ENCODE measurements around the gene OPTC. TPM values are rescaled to one million over a fixed set of nuclear protein-coding genes. Genes with fewer than 3 reads are reported as not detected.
A peak's percentile ranks its signal among the peaks of the same experiment; 100 is the strongest.

The OPTC gene
- total and polyA plus RNA-seq, 4 donors: not detected

DNA sequence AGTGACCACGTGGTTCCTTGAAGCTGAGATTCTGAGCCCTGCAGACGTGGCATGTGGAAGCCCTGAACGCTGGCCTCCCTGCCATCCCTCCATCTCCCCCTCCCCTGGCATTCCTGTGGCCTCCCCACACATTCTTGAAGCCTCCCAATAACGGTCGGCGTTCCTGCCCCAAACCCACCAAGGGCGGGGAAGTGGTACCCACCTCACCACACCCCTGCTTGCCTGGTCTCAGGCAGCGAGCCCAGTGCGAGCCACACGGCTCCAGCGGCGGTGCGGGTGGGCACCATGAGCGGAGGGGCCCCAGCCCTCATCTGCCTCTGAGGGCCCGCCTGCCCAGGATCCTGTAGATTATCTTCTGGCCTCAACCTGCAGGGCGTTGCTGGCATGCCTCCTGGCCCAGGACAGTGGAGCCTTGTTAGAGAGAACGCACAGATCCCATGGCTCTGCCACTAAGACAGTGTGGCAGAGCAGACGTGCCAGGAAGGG lies 38.9 kb upstream of the OPTC start:
- Histone ChIP-seq H3K27ac (ENCODE audit: low read depth in 1 of 2, low read length in 1 of 2) (no peak overlapping the region), H3K36me3 (ENCODE audit: control insufficient read depth in 4 of 4, insufficient read depth in 4 of 4, low read length in 4 of 4) (no peaks in the 10 kb centered on the region), H3K27me3 (ENCODE audit: control insufficient read depth in 3 of 3, insufficient read depth in 3 of 3, low read length in 2 of 3) (no peaks in the 10 kb centered on the region), H3K9ac (ENCODE audit: insufficient read depth in 1 of 2, low read length in 2 of 2) (no peak overlapping the region), H3K4me1 (ENCODE audit: control insufficient read depth in 5 of 5, insufficient read depth in 5 of 5, low read length in 5 of 5) (peaks cover 0 to 6% (median 0%) of the 10 kb centered on the region in 5 donors), H3K4me3 (no peak overlapping the region), H3K9me3 (ENCODE audit: control insufficient read depth in 4 of 4, insufficient read depth in 3 of 4, low read length in 3 of 4) (no peaks in the 10 kb centered on the region)
- 88 to 89% methylated on average over 18 of the region's 18 CpGs for WGBS, 2 donors
- DNase-seq (peak in 1 of 3 donors; percentile 9), ATAC-seq (ENCODE audit: insufficient read depth, low FRiP score) (no peak)
- TF ChIP-seq, protein P1, sequence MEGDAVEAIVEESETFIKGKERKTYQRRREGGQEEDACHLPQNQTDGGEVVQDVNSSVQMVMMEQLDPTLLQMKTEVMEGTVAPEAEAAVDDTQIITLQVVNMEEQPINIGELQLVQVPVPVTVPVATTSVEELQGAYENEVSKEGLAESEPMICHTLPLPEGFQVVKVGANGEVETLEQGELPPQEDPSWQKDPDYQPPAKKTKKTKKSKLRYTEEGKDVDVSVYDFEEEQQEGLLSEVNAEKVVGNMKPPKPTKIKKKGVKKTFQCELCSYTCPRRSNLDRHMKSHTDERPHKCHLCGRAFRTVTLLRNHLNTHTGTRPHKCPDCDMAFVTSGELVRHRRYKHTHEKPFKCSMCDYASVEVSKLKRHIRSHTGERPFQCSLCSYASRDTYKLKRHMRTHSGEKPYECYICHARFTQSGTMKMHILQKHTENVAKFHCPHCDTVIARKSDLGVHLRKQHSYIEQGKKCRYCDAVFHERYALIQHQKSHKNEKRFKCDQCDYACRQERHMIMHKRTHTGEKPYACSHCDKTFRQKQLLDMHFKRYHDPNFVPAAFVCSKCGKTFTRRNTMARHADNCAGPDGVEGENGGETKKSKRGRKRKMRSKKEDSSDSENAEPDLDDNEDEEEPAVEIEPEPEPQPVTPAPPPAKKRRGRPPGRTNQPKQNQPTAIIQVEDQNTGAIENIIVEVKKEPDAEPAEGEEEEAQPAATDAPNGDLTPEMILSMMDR (IDR thresholded peaks at IDR 0.05; ENCODE audit: control extremely low read depth, extremely low read depth): no peak

DNA sequence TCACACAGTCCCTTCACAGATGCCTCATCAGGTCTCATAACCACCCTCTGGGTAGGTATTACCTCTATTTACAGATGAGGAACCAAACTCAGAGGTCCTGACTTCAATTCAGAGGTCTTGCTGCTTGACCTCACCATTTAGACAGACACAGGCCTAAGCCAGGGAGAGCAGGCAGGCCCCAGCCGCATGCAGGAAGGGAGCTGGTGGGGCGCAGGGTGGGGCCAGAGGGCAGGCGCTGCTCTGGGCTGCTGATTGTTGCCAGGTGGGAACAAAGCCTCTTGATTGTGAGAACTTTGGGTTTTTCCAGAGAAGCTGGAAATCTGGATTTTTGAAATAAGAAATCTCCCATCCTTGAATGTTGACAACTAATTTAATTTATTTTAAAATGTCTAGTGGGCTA lies 38.2 kb upstream of the OPTC start:
- H3K9me3 ChIP-seq (ENCODE audit: control insufficient read depth in 4 of 4, insufficient read depth in 3 of 4, low read length in 3 of 4): no peaks in the 10 kb centered on the region
- no peak for ATAC-seq (ENCODE audit: insufficient read depth, low FRiP score)
- peaks cover 0 to 6% (median 0%) of the 10 kb centered on the region in 5 donors for H3K4me1 ChIP-seq (ENCODE audit: control insufficient read depth in 5 of 5, insufficient read depth in 5 of 5, low read length in 5 of 5)
- H3K9ac ChIP-seq (ENCODE audit: insufficient read depth in 1 of 2, low read length in 2 of 2): no peak overlapping the region
- H3K36me3 ChIP-seq (ENCODE audit: control insufficient read depth in 4 of 4, insufficient read depth in 4 of 4, low read length in 4 of 4): no peaks in the 10 kb centered on the region
- H3K4me3 ChIP-seq: no peak overlapping the region
- H3K27me3 ChIP-seq (ENCODE audit: control insufficient read depth in 3 of 3, insufficient read depth in 3 of 3, low read length in 2 of 3): no peaks in the 10 kb centered on the region
- DNase-seq: peak in 1 of 3 donors; percentile 4
- WGBS, 2 donors: 91 to 93% methylated on average over 3 of the region's 3 CpGs
- TF ChIP-seq, protein P1 (IDR thresholded peaks at IDR 0.05; ENCODE audit: control extremely low read depth, extremely low read depth): no peak
- no peak overlapping the region for H3K27ac ChIP-seq (ENCODE audit: low read depth in 1 of 2, low read length in 1 of 2)

DNA sequence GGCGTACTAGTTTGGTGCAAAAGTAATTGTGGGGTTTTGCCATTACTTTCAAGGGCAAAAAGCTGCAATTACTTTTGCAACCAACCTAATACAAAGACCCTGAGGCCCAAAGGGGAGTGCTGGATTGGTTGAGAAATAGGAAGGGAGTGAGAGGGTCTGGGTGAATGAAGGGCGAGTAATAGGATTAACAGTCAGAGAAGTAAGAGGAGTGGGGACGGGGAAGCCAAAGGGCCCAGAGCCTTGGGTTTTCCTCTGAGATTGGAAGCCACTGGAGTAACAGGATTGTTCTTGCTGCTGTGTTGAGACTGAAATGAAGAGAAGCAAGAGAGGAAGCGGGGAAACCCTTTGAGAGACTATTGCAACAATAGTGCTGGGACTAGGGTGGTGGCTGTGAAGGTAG lies 37.4 kb upstream of the OPTC start:
- no peak for DNase-seq
- no peaks in the 10 kb centered on the region for H3K27me3 ChIP-seq (ENCODE audit: control insufficient read depth in 3 of 3, insufficient read depth in 3 of 3, low read length in 2 of 3)
- no peak overlapping the region for H3K4me3 ChIP-seq
- no peak overlapping the region for H3K27ac ChIP-seq (ENCODE audit: low read depth in 1 of 2, low read length in 1 of 2)
- H3K36me3 ChIP-seq (ENCODE audit: control insufficient read depth in 4 of 4, insufficient read depth in 4 of 4, low read length in 4 of 4): no peaks in the 10 kb centered on the region
- no peak overlapping the region for H3K9ac ChIP-seq (ENCODE audit: insufficient read depth in 1 of 2, low read length in 2 of 2)
- 95 to 96% methylated on average over 4 of the region's 4 CpGs for WGBS, 2 donors
- ATAC-seq (ENCODE audit: insufficient read depth, low FRiP score): no peak
- H3K9me3 ChIP-seq (ENCODE audit: control insufficient read depth in 4 of 4, insufficient read depth in 3 of 4, low read length in 3 of 4): no peaks in the 10 kb centered on the region
- TF ChIP-seq, protein P1 (IDR thresholded peaks at IDR 0.05; ENCODE audit: control extremely low read depth, extremely low read depth): no peak
- H3K4me1 ChIP-seq (ENCODE audit: control insufficient read depth in 5 of 5, insufficient read depth in 5 of 5, low read length in 5 of 5): peaks cover 0 to 6% (median 0%) of the 10 kb centered on the region in 5 donors

DNA sequence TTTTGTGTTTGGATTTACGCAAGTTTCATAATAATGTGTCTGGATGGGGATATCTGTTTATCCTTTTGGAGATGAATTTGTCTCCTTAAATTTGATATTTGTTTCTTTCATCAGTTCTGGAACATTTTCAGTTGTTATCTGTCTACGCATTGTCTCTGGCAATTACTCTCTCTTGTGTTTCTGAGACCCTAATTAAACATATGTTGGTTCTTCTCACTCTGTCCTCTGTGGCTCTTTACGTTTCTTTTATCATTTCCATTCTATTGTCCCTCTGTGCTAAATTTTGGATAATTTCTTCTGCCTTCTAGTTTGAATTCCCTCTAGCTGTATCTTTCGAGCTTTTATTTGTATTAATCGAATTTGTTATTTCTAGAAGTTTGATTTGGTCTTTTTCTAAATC lies 35.9 kb upstream of the OPTC start:
- TF ChIP-seq, protein P1 (IDR thresholded peaks at IDR 0.05; ENCODE audit: control extremely low read depth, extremely low read depth): no peak
- ATAC-seq (ENCODE audit: insufficient read depth, low FRiP score) (no peak), DNase-seq (no peak)
- no peaks in the 10 kb centered on the region for H3K36me3 ChIP-seq (ENCODE audit: control insufficient read depth in 4 of 4, insufficient read depth in 4 of 4, low read length in 4 of 4)
- no peaks in the 10 kb centered on the region for H3K9me3 ChIP-seq (ENCODE audit: control insufficient read depth in 4 of 4, insufficient read depth in 3 of 4, low read length in 3 of 4)
- 94 to 95% methylated on average over 5 of the region's 5 CpGs for WGBS, 2 donors
- no peaks in the 10 kb centered on the region for H3K27me3 ChIP-seq (ENCODE audit: control insufficient read depth in 3 of 3, insufficient read depth in 3 of 3, low read length in 2 of 3)
- H3K9ac ChIP-seq (ENCODE audit: insufficient read depth in 1 of 2, low read length in 2 of 2): no peak overlapping the region
- H3K4me1 ChIP-seq (ENCODE audit: control insufficient read depth in 5 of 5, insufficient read depth in 5 of 5, low read length in 5 of 5): peaks cover 0 to 6% (median 0%) of the 10 kb centered on the region in 5 donors
- H3K4me3 ChIP-seq: no peak overlapping the region
- H3K27ac ChIP-seq (ENCODE audit: low read depth in 1 of 2, low read length in 1 of 2): no peak overlapping the region
